K562 (cell line): ENCODE measurements around the gene PITPNC1. TPM values are rescaled to one million over a fixed set of nuclear protein-coding genes. Genes with fewer than 3 reads are reported as not detected.

ENCODE experiments used
- ATAC-seq: fragments of 200-7000 bp; cut with Tn5 transposase; 3 replicates; pipeline ENCODE4 v1.9.1; 2020; ENCODE audit warnings: moderate library complexity
- BruUV-seq: library from RNA; stranded (reverse); fragments of 400-500 nt; replicated peaks from 2 replicates; lab custom pipeline; 2021; lab: Mats Ljungman, UMichigan
- CTCF ChIA-PET: fragments of 300-600 bp; formaldehyde crosslinking; extraction: SDS; loops from one replicate; lab custom pipeline; 2021; ENCODE audit warnings: low intra/inter-chr PET ratio; lab: Yijun Ruan, JAX
- POLR2A ChIA-PET: fragments of 300-600, 350-650 bp; sonication (Branson Sonifier 250); formaldehyde crosslinking; extraction: SDS; loops from one replicate; lab custom pipeline; 2021; ENCODE audit warnings: antibody characterized with exemption, inconsistent platforms; lab: Yijun Ruan, JAX
- DNase-seq, 4 experiments: peaks; one replicate each; pipeline versions ENCODE4 v3.0.0 to v3.0.0-alpha.2; 2011 to 2018; ENCODE audit warnings: low spot score in 3 of 4, mixed read lengths in 3 of 4; ENCODE audit errors: extremely low read depth in 1 of 4
- FAIRE-seq: peaks from 2 replicates; lab custom pipeline; 2011; peaks lifted over from hg19 to GRCh38; lab: Jason Lieb, UNC
- H2AFZ ChIP-seq: 2 replicates; pipeline ENCODE4 v1.6.0; 2011; ENCODE audit warnings: low read depth, low read length, control low read depth, inconsistent platforms
- H3K27ac ChIP-seq: fragments of 200-600 bp; 3 replicates; pipeline ENCODE4 v1.8.0; 2011; ENCODE audit warnings: low read depth, mild to moderate bottlenecking, control low read depth, inconsistent platforms, low read length, moderate library complexity, mixed read lengths; ENCODE audit errors: extremely low read depth
- H3K27me3 ChIP-seq, 2 experiments: fragments of 300-600 bp in 1 of 2; 2 replicates in 1 of 2; 3 replicates in 1 of 2; pipeline versions ENCODE4 v1.6.0 to v1.8.0; 2011; ENCODE audit warnings: inconsistent platforms in 2 of 2, low read length in 2 of 2, mild to moderate bottlenecking in 1 of 2, mixed read lengths in 1 of 2, moderate library complexity in 1 of 2; ENCODE audit not compliant: control insufficient read depth in 2 of 2, insufficient read depth in 2 of 2
- H3K36me3 ChIP-seq: fragments of 300-600 bp; 3 replicates; pipeline ENCODE4 v1.8.0; 2011; ENCODE audit warnings: mild to moderate bottlenecking, low read length, inconsistent platforms; ENCODE audit not compliant: control insufficient read depth, insufficient read depth
- H3K4me1 ChIP-seq, 2 experiments: fragments of 200-600 bp in 1 of 2; replicated peaks in 1 of 2; 2 replicates in 1 of 2; 3 replicates in 1 of 2; pipeline versions ENCODE4 v1.5.1 to v1.8.0; 2011; ENCODE audit warnings: inconsistent platforms in 2 of 2, low read length in 2 of 2, mild to moderate bottlenecking in 1 of 2, mixed read lengths in 1 of 2, moderate library complexity in 1 of 2; ENCODE audit not compliant: control insufficient read depth in 2 of 2, insufficient read depth in 2 of 2
- H3K4me2 ChIP-seq: 2 replicates; pipeline ENCODE4 v1.6.1; 2011; ENCODE audit warnings: low read length, control low read depth, inconsistent platforms, mixed read lengths; ENCODE audit not compliant: insufficient read depth
- H3K4me3 ChIP-seq: fragments of 200-600 bp; sonication (generic), shearing (Covaris generic); 2 replicates; pipeline ENCODE4 v1.5.1; 2016; ENCODE audit warnings: control low read depth, inconsistent platforms
- H3K79me2 ChIP-seq: fragments of 200-600 bp; 3 replicates; pipeline ENCODE4 v1.8.0; 2011; ENCODE audit warnings: low read length, inconsistent platforms; ENCODE audit not compliant: control insufficient read depth, insufficient read depth
- H3K9ac ChIP-seq, 2 experiments: 2 replicates each; pipeline versions ENCODE4 v1.6.0 to v1.6.1; 2011; ENCODE audit warnings: low read depth in 2 of 2, low read length in 2 of 2, control low read depth in 1 of 2, inconsistent platforms in 1 of 2, mild to moderate bottlenecking in 1 of 2, mixed read lengths in 1 of 2; ENCODE audit not compliant: insufficient read depth in 1 of 2
- H3K9me1 ChIP-seq: one replicate; pipeline ENCODE4 v1.6.0; 2011; ENCODE audit warnings: inconsistent platforms, mild to moderate bottlenecking, low read length, moderate library complexity; ENCODE audit not compliant: control insufficient read depth, insufficient read depth
- H3K9me3 ChIP-seq: replicated peaks from 2 replicates; pipeline ENCODE4 v1.5.1; 2011; ENCODE audit warnings: low read depth, low read length, inconsistent platforms; ENCODE audit not compliant: control insufficient read depth, insufficient read depth
- H4K20me1 ChIP-seq: replicated peaks from 2 replicates; pipeline ENCODE4 v1.6.1; 2011; ENCODE audit warnings: low read length, inconsistent platforms, mixed read lengths; ENCODE audit not compliant: control insufficient read depth, insufficient read depth
- ARHGAP35 ChIP-seq: fragments of 450-650 bp; IDR thresholded peaks from 2 replicates; pipeline ENCODE4 v1.6.1; 2018; ENCODE audit not compliant: partially characterized antibody
- CREB5 ChIP-seq: fragments of 250-450 bp; sonication (Bioruptor Pico); IDR thresholded peaks from 2 replicates; pipeline ENCODE4 v1.5.0; 2020; ENCODE audit warnings: mild to moderate bottlenecking
- CTCF ChIP-seq, 3 experiments: IDR thresholded peaks in 2 of 3; conservative IDR thresholded peaks in 1 of 3; 2 replicates each; pipeline ENCODE4 v1.5.1; 2011 to 2012; ENCODE audit warnings: low read length in 3 of 3, mild to moderate bottlenecking in 3 of 3, control low read depth in 2 of 3, improper control_type of control experiment in 1 of 3, inconsistent platforms in 1 of 3, low read depth in 1 of 3, mixed read lengths in 1 of 3, moderate library complexity in 1 of 3; ENCODE audit not compliant: insufficient read depth in 2 of 3
- DNMT1 ChIP-seq: fragments of 450-650 bp; IDR thresholded peaks from 2 replicates; pipeline ENCODE4 v1.6.1; 2016; ENCODE audit warnings: antibody characterized with exemption, mild to moderate bottlenecking
- HDAC1 ChIP-seq, 2 experiments: fragments of 450-650 bp; IDR thresholded peaks; 2 replicates each; pipeline ENCODE4 v1.6.1; 2016 to 2017; ENCODE audit warnings: inconsistent platforms in 1 of 2, mild to moderate bottlenecking in 1 of 2, moderate library complexity in 1 of 2
- HDAC2 ChIP-seq: fragments of 450-650 bp; IDR thresholded peaks from 2 replicates; pipeline ENCODE4 v1.6.1; 2016; ENCODE audit warnings: mild to moderate bottlenecking
- KHSRP ChIP-seq: fragments of 450-650 bp; IDR thresholded peaks from 2 replicates; pipeline ENCODE4 v1.6.1; 2017
- KLF16 ChIP-seq: IDR thresholded peaks from 2 replicates; pipeline ENCODE4 v1.6.1; 2016; ENCODE audit warnings: antibody characterized with exemption
- MTA2 ChIP-seq: fragments of 450-650 bp; IDR thresholded peaks from 2 replicates; pipeline ENCODE4 v1.6.1; 2016; ENCODE audit warnings: low read depth
- NCOA1 ChIP-seq: fragments of 450-650 bp; IDR thresholded peaks from 2 replicates; pipeline ENCODE4 v1.6.1; 2016; ENCODE audit warnings: low read depth
- NR4A1 ChIP-seq, 2 experiments: fragments of 250-450 bp in 1 of 2; fragments of 450-650 bp in 1 of 2; sonication (Bioruptor Pico) in 1 of 2; IDR thresholded peaks; 2 replicates each; pipeline versions ENCODE4 v1.4.0 to v1.6.1; 2016 to 2020; ENCODE audit warnings: mild to moderate bottlenecking in 2 of 2, missing compliant biosample characterization in 1 of 2, missing genetic modification characterization in 1 of 2, moderate library complexity in 1 of 2
- PREB ChIP-seq: sonication (generic); formaldehyde crosslinking; IDR thresholded peaks from 2 replicates; pipeline ENCODE4 v1.8.1; 2023; ENCODE audit warnings: mild to moderate bottlenecking, missing genetic modification reagents
- RBBP5 ChIP-seq: fragments of 200-600 bp; sonication (generic); IDR thresholded peaks from 2 replicates; pipeline ENCODE4 v1.6.1; 2012; ENCODE audit warnings: borderline replicate concordance, mild to moderate bottlenecking, low read length, control low read depth, inconsistent platforms; ENCODE audit not compliant: insufficient read depth, poor library complexity, severe bottlenecking
- SMAD1 ChIP-seq: fragments of 150-350 bp; IDR thresholded peaks from 2 replicates; pipeline ENCODE4 v1.6.1; 2014; ENCODE audit warnings: low read length, low read depth; ENCODE audit not compliant: partially characterized antibody
- ZEB2 ChIP-seq: fragments of 450-650 bp; IDR thresholded peaks from 2 replicates; pipeline ENCODE4 v1.6.1; 2016
- ZFP36 ChIP-seq: fragments of 150-350 bp; IDR thresholded peaks from 2 replicates; pipeline ENCODE4 v1.6.1; 2018; ENCODE audit warnings: low read length, low read depth; ENCODE audit not compliant: partially characterized antibody
- ZKSCAN3 ChIP-seq: fragments of 250-450 bp; sonication (Bioruptor Pico); IDR thresholded peaks from 2 replicates; pipeline ENCODE4 v1.4.0; 2020
- ZNF224 ChIP-seq: sonication (generic); formaldehyde crosslinking; IDR thresholded peaks from 2 replicates; pipeline ENCODE4 v1.8.0; 2022; ENCODE audit warnings: mild to moderate bottlenecking, missing genetic modification reagents
- ZNF695 ChIP-seq: fragments of 450-650 bp; formaldehyde crosslinking; IDR thresholded peaks from 2 replicates; pipeline ENCODE4 v1.4.0; 2020; ENCODE audit warnings: mild to moderate bottlenecking, moderate library complexity
- ZNF780A ChIP-seq: fragments of 250-450 bp; sonication (Bioruptor Pico); IDR thresholded peaks from 2 replicates; pipeline ENCODE4 v1.5.0; 2021; ENCODE audit warnings: mild to moderate bottlenecking
- WGBS: fragments of 100-300 bp; shearing (Covaris generic); methylation state at CpG from one replicate; pipeline ENCODE4 v1.1.6; 2016; ENCODE audit warnings: low coverage, mixed read lengths; ENCODE audit not compliant: insufficient coverage; ENCODE audit errors: missing lambda C conversion rate; 5-methylcytosine and 5-hydroxymethylcytosine counted together
- in situ Hi-C: fragments of 300-500 bp; cut with MboI; formaldehyde crosslinking; loops from 4 replicates; pipeline ENCODE4 v1.15.0; 2018; ENCODE audit warnings: inconsistent platforms, mixed read lengths
- intact Hi-C: fragments of 100-400 bp; cut with micrococcal nuclease; formaldehyde crosslinking; loops from 2 replicates; pipeline ENCODE4 v1.14.2; 2022
- polyA plus RNA-seq, 8 experiments: library from polyadenylated mRNA; depleted of rRNA in 4 of 8; stranded (reverse) in 5 of 8; unstranded in 3 of 8; fragments of >200 nt; fragmentation: Nextera tagmentation in 2 of 8; fragmentation: Illumina TruSeq in 1 of 8; extraction: Ambion mirVana in 2 of 8; extraction: Trizol in 1 of 8; gene quantifications; 2 replicates each; pipeline versions ENCODE4 v1.2.1 to v1.2.3, GENCODE V29; 2011 to 2014; ENCODE audit warnings: inconsistent platforms in 1 of 8, missing spikeins in 1 of 8
- total RNA-seq, 7 experiments: library from RNA; depleted of rRNA in 6 of 7; stranded (reverse); fragments of >200 nt in 6 of 7; fragmentation: Illumina TruSeq in 2 of 7; extraction: Trizol in 2 of 7; gene quantifications; 2 replicates each; pipeline versions ENCODE4 v1.2.1 to v1.2.3, GENCODE V29; 2011 to 2021; ENCODE audit warnings: low replicate concordance in 1 of 7

Gene PITPNC1
- total and polyA plus RNA-seq, 9 of the 15 experiments (the other 6 are each of a cell fraction or from before 2014, with no cell fraction given) = 0.11 to 1.1 (median 0.65) TPM

GRCh38 chr17:67613961-67614360, 236.9 kb downstream of the PITPNC1 start (continued):
- TF ChIP-seq PREB (CRISPR knock-in tag) (no peak), MTA2 (no peak), CTCF (IDR thresholded peaks at IDR 0.05 in 2 of 3, conservative IDR thresholded peaks at IDR 0.05 in 1 of 3; ENCODE audit: insufficient read depth in 2 of 3, low read depth in 1 of 3, low read length in 3 of 3) (no peak), HDAC1 (IDR thresholded peaks at IDR 0.05) (no peak), CREB5 (CRISPR knock-in tag) (no peak)

GRCh38 chr17:67615011-67615561, 238.0 kb downstream of the PITPNC1 start:
- H3K4me3 ChIP-seq = no peak overlapping the region
- peaks cover 33 to 60% of the 10 kb centered on the region in 2 experiments for H3K27me3 ChIP-seq
- H2AFZ ChIP-seq = no peak overlapping the region
- no peak overlapping the region for H3K27ac ChIP-seq
- intact Hi-C loops (no loop called here), in situ Hi-C loops (no loop called here)
- H3K79me2 ChIP-seq = no peaks in the 10 kb centered on the region
- FAIRE-seq (no peak), ATAC-seq (no peak), DNase-seq (no peak)
- H3K4me2 ChIP-seq = no peak overlapping the region
- TF ChIP-seq RBBP5 (no peak), ZEB2 (no peak), ZNF695 (CRISPR knock-in tag) (no peak), NCOA1 (no peak), ARHGAP35 (no peak), NR4A1 (CRISPR knock-in tag; IDR thresholded peaks at IDR 0.05) (no peak), NR4A1 (tag; IDR thresholded peaks at IDR 0.05) (no peak), HDAC2 (no peak), ZFP36 (no peak), ZNF780A (no peak), ZKSCAN3 (no peak), SMAD1 (no peak), DNMT1 (no peak), KHSRP (no peak), ZNF224 (CRISPR knock-in tag) (no peak), KLF16 (no peak)
- CTCF ChIA-PET = no interaction called here
- 3% methylated on average over 13 of the region's 13 CpGs for WGBS
- no peaks in the 10 kb centered on the region for H3K4me1 ChIP-seq
- H3K9ac ChIP-seq = no peak overlapping the region
- no peaks in the 10 kb centered on the region for H3K9me3 ChIP-seq
- H3K9me1 ChIP-seq = no peaks in the 10 kb centered on the region
- no peaks in the 10 kb centered on the region for H3K36me3 ChIP-seq
- POLR2A ChIA-PET = interaction anchor here (1.2 kb wide), 1 partner anchor 9 kb away, joined by 3 read pairs; no protein-coding TSS in a partner anchor
- H4K20me1 ChIP-seq = no peaks in the 10 kb centered on the region; the same call in 1 of the 2 replicates
- BruUV-seq = no TSS peak
